Activated B cell treated with CpG ODN at 0.5 μM for 24 hours (primary cell): ENCODE measurements around the gene RMI2. TPM values are rescaled to one million over a fixed set of nuclear protein-coding genes. Genes with fewer than 3 reads are reported as not detected.

Experiments
- ATAC-seq: fragments of 200-7000 bp; cut with Tn5 transposase; one replicate; pipeline ENCODE4 v1.10.0; 2021; ENCODE audit warnings: low read depth, mild to moderate bottlenecking, moderate library complexity
- CTCF ChIA-PET: fragments of 350-600 bp; sonication (Branson Sonifier 250); formaldehyde crosslinking; loops from one replicate; lab custom pipeline; 2021; ENCODE audit warnings: antibody characterized with exemption; lab: Charles Lee
- POLR2A ChIA-PET: fragments of 350-600 bp; sonication (Branson Sonifier 250); formaldehyde crosslinking; loops from one replicate; lab custom pipeline; 2021; ENCODE audit warnings: antibody characterized with exemption; lab: Charles Lee
- DNase-seq: peaks from one replicate; pipeline ENCODE4 v3.0.0; 2022
- H3K27ac Mint-ChIP-seq: one replicate; pipeline ENCODE4 v1.8.0; 2020; ENCODE audit warnings: mixed read lengths
- H3K27me3 Mint-ChIP-seq: one replicate; pipeline ENCODE4 v1.8.0; 2021; ENCODE audit warnings: mixed read lengths
- H3K36me3 Mint-ChIP-seq: one replicate; pipeline ENCODE4 v1.8.0; 2021; ENCODE audit warnings: low read depth, mixed read lengths
- H3K4me1 Mint-ChIP-seq: one replicate; pipeline ENCODE4 v1.8.0; 2021; ENCODE audit warnings: mixed read lengths
- H3K4me3 Mint-ChIP-seq: one replicate; pipeline ENCODE4 v1.8.0; 2020; ENCODE audit warnings: mild to moderate bottlenecking, mixed read lengths
- H3K9me3 Mint-ChIP-seq: one replicate; pipeline ENCODE4 v1.8.0; 2020; ENCODE audit warnings: mixed read lengths
- intact Hi-C: fragments of 100-400 bp; cut with micrococcal nuclease; formaldehyde crosslinking; loops from one replicate; pipeline ENCODE4 v1.15.1; 2024
- total RNA-seq: library from RNA; stranded (reverse); gene quantifications from 2 replicates; pipeline ENCODE4 v1.2.3, GENCODE V29; 2022
- TF ChIP-seq, protein P1 (sequence below): fragments of 200-600 bp; IDR thresholded peaks from one replicate; pipeline ENCODE4 v1.8.0; 2022; ENCODE audit warnings: antibody characterized with exemption, mild to moderate bottlenecking

Gene RMI2
- total RNA-seq, 1 donor from 2014 or later, result 8.1 TPM

DNA sequence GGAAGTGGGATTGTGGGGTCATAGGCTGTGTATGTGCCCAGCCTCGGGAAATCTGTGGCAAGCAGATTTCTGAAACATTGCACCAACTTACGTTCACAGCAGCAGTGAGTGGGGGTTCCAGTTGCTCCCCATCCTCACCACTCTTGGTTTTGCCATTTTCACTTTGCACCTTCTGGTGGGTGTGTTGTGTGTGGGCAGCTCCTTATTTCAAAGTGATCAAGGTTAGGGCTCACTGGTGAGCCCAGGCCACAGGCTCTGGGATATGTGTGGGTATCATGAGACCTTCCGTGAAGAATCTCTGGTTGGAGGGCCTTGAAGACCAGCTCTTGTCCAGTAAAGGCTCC lies 34.7 kb upstream of the RMI2 start:
- Mint-ChIP-seq H3K27ac (peak overlapping the region; percentile 95), H3K4me1 (peaks cover 91% of the 10 kb centered on the region), H3K9me3 (no peaks in the 10 kb centered on the region), H3K36me3 (no peaks in the 10 kb centered on the region), H3K4me3 (peak overlapping the region; percentile 62), H3K27me3 (no peaks in the 10 kb centered on the region)
- DNase-seq, result no peak
- POLR2A ChIA-PET, result interaction anchor here (0.7 to 6.8 kb wide), 10 partner anchors 10 to 108 kb away, joined by 3 to 138 read pairs (median 10); partner anchors contain the start of gene SOCS1
- intact Hi-C loops, result loop anchor here (2.0 kb wide), 1 partner anchor 60 kb away; no protein-coding TSS in a partner anchor
- TF ChIP-seq, protein P1, sequence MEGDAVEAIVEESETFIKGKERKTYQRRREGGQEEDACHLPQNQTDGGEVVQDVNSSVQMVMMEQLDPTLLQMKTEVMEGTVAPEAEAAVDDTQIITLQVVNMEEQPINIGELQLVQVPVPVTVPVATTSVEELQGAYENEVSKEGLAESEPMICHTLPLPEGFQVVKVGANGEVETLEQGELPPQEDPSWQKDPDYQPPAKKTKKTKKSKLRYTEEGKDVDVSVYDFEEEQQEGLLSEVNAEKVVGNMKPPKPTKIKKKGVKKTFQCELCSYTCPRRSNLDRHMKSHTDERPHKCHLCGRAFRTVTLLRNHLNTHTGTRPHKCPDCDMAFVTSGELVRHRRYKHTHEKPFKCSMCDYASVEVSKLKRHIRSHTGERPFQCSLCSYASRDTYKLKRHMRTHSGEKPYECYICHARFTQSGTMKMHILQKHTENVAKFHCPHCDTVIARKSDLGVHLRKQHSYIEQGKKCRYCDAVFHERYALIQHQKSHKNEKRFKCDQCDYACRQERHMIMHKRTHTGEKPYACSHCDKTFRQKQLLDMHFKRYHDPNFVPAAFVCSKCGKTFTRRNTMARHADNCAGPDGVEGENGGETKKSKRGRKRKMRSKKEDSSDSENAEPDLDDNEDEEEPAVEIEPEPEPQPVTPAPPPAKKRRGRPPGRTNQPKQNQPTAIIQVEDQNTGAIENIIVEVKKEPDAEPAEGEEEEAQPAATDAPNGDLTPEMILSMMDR, result no peak
- CTCF ChIA-PET, result interaction anchor here (0.6 to 4.7 kb wide), 7 partner anchors 10 to 85 kb away, joined by 3 to 32 read pairs (median 3); no protein-coding TSS in a partner anchor
- ATAC-seq, result no peak

DNA sequence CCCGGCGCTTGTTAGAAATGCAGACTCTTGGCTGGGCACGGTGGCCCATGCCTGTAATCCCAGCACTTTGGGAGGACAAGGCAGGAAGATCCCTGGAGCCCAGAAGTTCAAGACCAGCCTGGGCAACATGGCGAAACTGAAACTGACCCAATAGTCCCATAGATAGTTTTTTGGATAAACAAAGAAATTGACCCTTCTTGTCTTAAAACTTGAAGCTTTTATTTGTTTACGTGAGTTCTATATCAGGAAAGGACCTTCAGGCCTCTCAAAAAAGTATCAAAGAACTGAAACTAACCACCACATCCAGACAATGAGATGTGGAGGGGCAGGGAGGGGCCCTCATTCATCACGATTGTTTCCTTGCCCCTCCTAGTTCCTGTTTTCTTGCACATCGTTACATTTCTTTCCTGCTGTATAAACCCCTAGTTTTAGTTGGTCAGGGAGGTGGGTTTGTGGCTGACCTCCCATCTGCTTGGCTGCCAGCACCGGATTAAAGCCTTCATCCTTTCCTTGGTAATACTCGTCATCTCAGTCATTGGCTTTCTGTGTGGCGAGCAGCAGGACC lies 34.2 kb upstream of the RMI2 start:
- no peaks in the 10 kb centered on the region for H3K36me3 Mint-ChIP-seq
- TF ChIP-seq, protein P1, result no peak
- peak overlapping the region; percentile 95 for H3K27ac Mint-ChIP-seq
- ChIA-PET CTCF (interaction anchor here (0.6 to 4.7 kb wide), 7 partner anchors 9 to 86 kb away, joined by 3 to 32 read pairs (median 3); no protein-coding TSS in a partner anchor), POLR2A (interaction anchor here (0.6 to 6.8 kb wide), 10 partner anchors 9 to 233 kb away, joined by 3 to 138 read pairs (median 8); partner anchors contain the start of gene SOCS1)
- no peaks in the 10 kb centered on the region for H3K27me3 Mint-ChIP-seq
- H3K9me3 Mint-ChIP-seq, result no peaks in the 10 kb centered on the region
- H3K4me1 Mint-ChIP-seq, result peaks cover 89% of the 10 kb centered on the region
- peak overlapping the region; percentile 62 for H3K4me3 Mint-ChIP-seq
- intact Hi-C loops, result loop anchor here (1.0 to 2.0 kb wide), 6 partner anchors 14 to 346 kb away; partner anchors contain the start of gene RMI2
- ATAC-seq, result peak; percentile 56
- DNase-seq, result peak; percentile 38

DNA sequence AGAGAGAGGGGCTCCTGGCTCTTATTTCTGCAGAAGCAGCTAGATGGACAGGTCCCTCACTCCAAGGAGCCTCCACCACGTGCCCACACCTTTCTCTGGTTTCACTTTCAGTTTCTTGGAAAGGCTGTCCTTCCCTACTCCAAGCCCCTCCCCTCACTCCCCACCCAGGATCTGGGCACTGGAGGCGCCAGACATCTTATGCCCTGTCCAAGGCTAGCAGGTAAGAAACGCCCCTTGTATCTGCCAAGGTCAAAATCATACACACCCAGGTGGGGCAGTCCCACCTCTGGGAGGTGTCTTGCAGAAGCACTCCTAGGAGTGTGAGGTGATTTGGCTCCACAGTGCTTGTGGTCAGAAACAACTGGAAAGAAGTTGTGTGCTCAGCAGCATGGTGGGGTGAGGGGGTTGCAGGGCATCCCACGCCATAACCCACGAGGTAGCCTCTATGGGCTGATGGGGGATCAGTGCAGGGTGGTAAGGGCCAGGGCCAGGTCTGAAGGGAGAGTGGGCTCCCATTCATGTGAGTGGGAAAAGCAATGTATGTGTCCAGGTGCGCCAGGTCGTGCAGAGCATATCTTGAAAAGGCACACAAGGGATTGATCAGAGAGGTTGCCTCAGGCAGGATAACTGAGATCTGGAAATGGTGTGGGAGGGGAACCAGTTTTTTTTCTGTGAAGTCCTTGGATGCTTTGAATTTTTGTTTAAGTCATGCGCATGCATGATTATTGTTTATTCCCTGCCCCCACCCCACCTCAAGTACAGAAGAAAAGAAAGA lies 32.4 kb upstream of the RMI2 start:
- ATAC-seq, result no peak
- ChIA-PET POLR2A (interaction anchor here (0.7 to 6.8 kb wide), 6 partner anchors 14 to 57 kb away, joined by 3 to 138 read pairs (median 66); partner anchors contain the start of gene SOCS1), CTCF (interaction anchor here (1.1 to 2.8 kb wide), 3 partner anchors 13 to 57 kb away, joined by 3 to 11 read pairs (median 5); partner anchors contain the start of gene SOCS1)
- Mint-ChIP-seq H3K27me3 (no peaks in the 10 kb centered on the region), H3K4me3 (no peak overlapping the region), H3K9me3 (no peaks in the 10 kb centered on the region), H3K36me3 (no peaks in the 10 kb centered on the region), H3K4me1 (peaks cover 74% of the 10 kb centered on the region), H3K27ac (peak overlapping the region; percentile 47)
- TF ChIP-seq, protein P1, result no peak
- DNase-seq, result no peak
- intact Hi-C loops, result no loop called here

DNA sequence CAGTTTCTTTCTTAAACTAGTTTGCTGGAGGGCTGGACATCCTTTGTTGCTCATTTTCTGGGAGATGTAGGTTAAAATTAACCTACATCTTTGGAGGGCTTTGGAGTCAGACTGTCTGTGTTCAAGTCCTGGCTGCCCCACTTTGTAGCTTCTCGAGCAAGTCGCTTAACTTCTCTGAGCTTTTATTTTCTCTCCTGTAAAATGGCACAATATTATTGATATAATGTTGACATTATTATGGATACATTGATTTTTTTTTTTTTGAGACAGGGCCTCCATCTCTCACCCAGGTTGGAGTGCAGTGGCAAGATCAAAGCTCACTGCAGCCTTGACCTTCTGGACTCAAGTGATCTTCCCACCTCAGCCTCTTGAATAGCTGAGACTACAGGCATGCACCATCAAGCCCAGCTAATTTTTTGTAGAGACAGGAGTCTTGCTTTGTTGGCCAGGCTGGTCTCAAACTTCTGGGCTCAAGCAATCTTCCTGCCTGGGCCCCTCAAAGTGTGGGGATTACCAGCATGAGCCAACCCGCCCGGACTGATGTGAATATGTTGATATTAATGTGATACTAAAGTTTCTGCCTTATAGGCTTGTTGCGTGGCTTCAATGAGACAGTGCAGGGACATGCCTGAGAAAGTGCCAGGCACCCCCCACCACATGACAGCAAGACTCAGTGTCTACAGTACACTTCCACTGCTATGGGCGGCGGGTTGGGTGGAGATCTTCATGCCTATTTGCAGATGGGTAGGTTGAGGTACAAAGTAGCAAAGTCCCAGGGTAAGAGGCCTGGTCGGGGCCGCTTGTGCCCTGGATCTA lies 31.6 kb upstream of the RMI2 start:
- Mint-ChIP-seq H3K36me3 (no peaks in the 10 kb centered on the region), H3K4me3 (peak overlapping the region; percentile 1), H3K9me3 (no peaks in the 10 kb centered on the region), H3K27me3 (no peaks in the 10 kb centered on the region), H3K27ac (peak overlapping the region; percentile 57), H3K4me1 (peaks cover 67% of the 10 kb centered on the region)
- ATAC-seq, result no peak
- TF ChIP-seq, protein P1, result no peak
- ChIA-PET CTCF (interaction anchor here (1.1 kb wide), 1 partner anchor 58 kb away, joined by 3 read pairs; the partner anchor contains the start of gene SOCS1), POLR2A (interaction anchor here (0.7 to 6.8 kb wide), 5 partner anchors 13 to 58 kb away, joined by 3 to 138 read pairs (median 5); partner anchors contain the start of gene SOCS1)
- DNase-seq, result no peak
- intact Hi-C loops, result no loop called here
